K562 (cell line): ENCODE measurements around the gene COL10A1. TPM values are rescaled to one million over a fixed set of nuclear protein-coding genes. Genes with fewer than 3 reads are reported as not detected.
A peak's percentile ranks its signal among the peaks of the same experiment; 100 is the strongest.

Source experiments
- ARID1B ChIP-seq: fragments of 450-650 bp; IDR thresholded peaks from 2 replicates; pipeline ENCODE4 v1.6.1; 2016; ENCODE audit warnings: antibody characterized with exemption, mild to moderate bottlenecking, inconsistent platforms
- CBX2 ChIP-seq: fragments of 200-600 bp; sonication (generic); IDR thresholded peaks from one replicate; pipeline ENCODE4 v1.6.1; 2012; ENCODE audit warnings: mild to moderate bottlenecking, low read length, inconsistent platforms; ENCODE audit not compliant: insufficient read depth, poor library complexity, severe bottlenecking
- E2F6 ChIP-seq, 2 experiments: IDR thresholded peaks; 2 replicates each; pipeline ENCODE4 v1.6.1; 2011; ENCODE audit warnings: borderline replicate concordance in 1 of 2, control low read depth in 1 of 2, low read depth in 1 of 2, low read length in 1 of 2, mild to moderate bottlenecking in 1 of 2, mixed read lengths in 1 of 2, moderate library complexity in 1 of 2; ENCODE audit not compliant: insufficient read depth in 1 of 2, insufficient read length in 1 of 2, poor library complexity in 1 of 2, severe bottlenecking in 1 of 2; ENCODE audit errors: extremely low read depth in 1 of 2
- ESRRB ChIP-seq: fragments of 250-450 bp; sonication (Bioruptor Pico); IDR thresholded peaks from 2 replicates; pipeline ENCODE4 v1.5.0; 2020; ENCODE audit warnings: mild to moderate bottlenecking, moderate library complexity, borderline replicate concordance
- MAFG ChIP-seq: fragments of 450-650 bp; conservative IDR thresholded peaks from 2 replicates; pipeline ENCODE4 v1.6.1; 2016; ENCODE audit warnings: missing genetic modification characterization, missing compliant biosample characterization
- MEF2A ChIP-seq: IDR thresholded peaks from 2 replicates; pipeline ENCODE4 v1.6.1; 2011; ENCODE audit warnings: low read depth, mild to moderate bottlenecking, low read length, moderate library complexity; ENCODE audit not compliant: control insufficient read depth
- MNT ChIP-seq, 2 experiments: fragments of 450-650 bp; conservative IDR thresholded peaks; 2 replicates each; pipeline ENCODE4 v1.6.1; 2017; ENCODE audit warnings: mild to moderate bottlenecking in 2 of 2, moderate library complexity in 2 of 2
- NR2C2 ChIP-seq, 2 experiments: fragments of 200-800 bp in 1 of 2; sonication (Bioruptor generic) in 1 of 2; sonication (generic) in 1 of 2; formaldehyde crosslinking in 1 of 2; IDR thresholded peaks; 2 replicates each; pipeline versions ENCODE4 v1.6.1 to v1.8.0; 2016 to 2022; ENCODE audit warnings: mild to moderate bottlenecking in 1 of 2, missing compliant biosample characterization in 1 of 2, missing genetic modification characterization in 1 of 2, missing genetic modification reagents in 1 of 2
- RAD21 ChIP-seq, 2 experiments: fragments of 250-450 bp in 1 of 2; fragments of 450-650 bp in 1 of 2; sonication (Bioruptor Pico) in 1 of 2; formaldehyde crosslinking in 1 of 2; IDR thresholded peaks in 1 of 2; conservative IDR thresholded peaks in 1 of 2; 2 replicates each; pipeline versions ENCODE4 v1.4.0 to v1.8.0; 2020 to 2022; ENCODE audit warnings: mild to moderate bottlenecking in 2 of 2, moderate library complexity in 1 of 2
- RAD51 ChIP-seq: fragments of 450-650 bp; IDR thresholded peaks from 2 replicates; pipeline ENCODE4 v1.7.1; 2016; ENCODE audit warnings: low read depth, mild to moderate bottlenecking, borderline replicate concordance
- RBFOX2 ChIP-seq: fragments of 200-400 bp; formaldehyde crosslinking; IDR thresholded peaks from 2 replicates; pipeline ENCODE4 v1.6.1; 2017; ENCODE audit warnings: low read depth, mild to moderate bottlenecking, low read length, moderate library complexity
- SMAD1 ChIP-seq: fragments of 150-350 bp; IDR thresholded peaks from 2 replicates; pipeline ENCODE4 v1.6.1; 2014; ENCODE audit warnings: low read length, low read depth; ENCODE audit not compliant: partially characterized antibody
- SRSF1 ChIP-seq: fragments of 200-400 bp; formaldehyde crosslinking; IDR thresholded peaks from 2 replicates; pipeline ENCODE4 v1.6.1; 2017; ENCODE audit warnings: mild to moderate bottlenecking, low read depth, low read length, moderate library complexity
- TAF7 ChIP-seq: fragments of 450-650 bp; IDR thresholded peaks from 2 replicates; pipeline ENCODE4 v1.6.1; 2016; ENCODE audit warnings: missing genetic modification characterization, missing compliant biosample characterization
- XRCC3 ChIP-seq: fragments of 450-650 bp; IDR thresholded peaks from 2 replicates; pipeline ENCODE4 v1.6.1; 2017; ENCODE audit warnings: mild to moderate bottlenecking, moderate library complexity
- ZNF589 ChIP-seq: fragments of 200-800 bp; sonication (Bioruptor generic); IDR thresholded peaks from 2 replicates; pipeline ENCODE4 v1.6.1; 2016; ENCODE audit warnings: low read depth, missing genetic modification characterization, missing compliant biosample characterization
- ZNF766 ChIP-seq: fragments of 200-800 bp; sonication (Bioruptor generic); conservative IDR thresholded peaks from 2 replicates; pipeline ENCODE4 v1.6.1; 2016; ENCODE audit warnings: missing genetic modification characterization, missing compliant biosample characterization
- polyA plus RNA-seq, 8 experiments: library from polyadenylated mRNA; depleted of rRNA in 4 of 8; stranded (reverse) in 5 of 8; unstranded in 3 of 8; fragments of >200 nt; fragmentation: Nextera tagmentation in 2 of 8; fragmentation: Illumina TruSeq in 1 of 8; extraction: Ambion mirVana in 2 of 8; extraction: Trizol in 1 of 8; gene quantifications; 2 replicates each; pipeline versions ENCODE4 v1.2.1 to v1.2.3, GENCODE V29; 2011 to 2014; ENCODE audit warnings: inconsistent platforms in 1 of 8, missing spikeins in 1 of 8
- total RNA-seq, 7 experiments: library from RNA; depleted of rRNA in 6 of 7; stranded (reverse); fragments of >200 nt in 6 of 7; fragmentation: Illumina TruSeq in 2 of 7; extraction: Trizol in 2 of 7; gene quantifications; 2 replicates each; pipeline versions ENCODE4 v1.2.1 to v1.2.3, GENCODE V29; 2011 to 2021; ENCODE audit warnings: low replicate concordance in 1 of 7
- TF ChIP-seq, protein P1 (sequence below): sonication (generic); formaldehyde crosslinking; IDR thresholded peaks from 2 replicates; pipeline ENCODE4 v1.8.0; 2022; ENCODE audit warnings: mild to moderate bottlenecking, missing genetic modification reagents

Gene COL10A1
- total and polyA plus RNA-seq, 9 of the 15 experiments (the other 6 are each of a cell fraction or from before 2014, with no cell fraction given), result 0.06 to 0.08 TPM; not detected in 7

- no peak for TF ChIP-seq NR2C2 (CRISPR knock-in tag; IDR thresholded peaks at IDR 0.05)
- no peak for TF ChIP-seq NR2C2 (tag; IDR thresholded peaks at IDR 0.05)
- peak; percentile 33 to 37; a peak in 1 of 4 replicates for TF ChIP-seq MNT (conservative IDR thresholded peaks at IDR 0.05)
- no peak for TF ChIP-seq XRCC3
- TF ChIP-seq ARID1B, result peak; percentile 91
- TF ChIP-seq MAFG (tag), result peak; percentile 92
- TF ChIP-seq MEF2A, result no peak
- TF ChIP-seq E2F6 (IDR thresholded peaks at IDR 0.05; ENCODE audit: borderline replicate concordance in 1 of 2, extremely low read depth in 1 of 2, insufficient read depth in 1 of 2, insufficient read length in 1 of 2, low read depth in 1 of 2, low read length in 1 of 2, poor library complexity in 1 of 2, severe bottlenecking in 1 of 2), result peak in 1 of 2 experiments; percentile 33
- no peak for TF ChIP-seq SRSF1
- no peak for TF ChIP-seq ZNF589 (CRISPR knock-in tag)
- no peak for TF ChIP-seq RAD21 (CRISPR knock-in tag; conservative IDR thresholded peaks at IDR 0.05 in 1 of 2, IDR thresholded peaks at IDR 0.05 in 1 of 2)
- no peak for TF ChIP-seq ESRRB (CRISPR knock-in tag)
- TF ChIP-seq, protein P1, sequence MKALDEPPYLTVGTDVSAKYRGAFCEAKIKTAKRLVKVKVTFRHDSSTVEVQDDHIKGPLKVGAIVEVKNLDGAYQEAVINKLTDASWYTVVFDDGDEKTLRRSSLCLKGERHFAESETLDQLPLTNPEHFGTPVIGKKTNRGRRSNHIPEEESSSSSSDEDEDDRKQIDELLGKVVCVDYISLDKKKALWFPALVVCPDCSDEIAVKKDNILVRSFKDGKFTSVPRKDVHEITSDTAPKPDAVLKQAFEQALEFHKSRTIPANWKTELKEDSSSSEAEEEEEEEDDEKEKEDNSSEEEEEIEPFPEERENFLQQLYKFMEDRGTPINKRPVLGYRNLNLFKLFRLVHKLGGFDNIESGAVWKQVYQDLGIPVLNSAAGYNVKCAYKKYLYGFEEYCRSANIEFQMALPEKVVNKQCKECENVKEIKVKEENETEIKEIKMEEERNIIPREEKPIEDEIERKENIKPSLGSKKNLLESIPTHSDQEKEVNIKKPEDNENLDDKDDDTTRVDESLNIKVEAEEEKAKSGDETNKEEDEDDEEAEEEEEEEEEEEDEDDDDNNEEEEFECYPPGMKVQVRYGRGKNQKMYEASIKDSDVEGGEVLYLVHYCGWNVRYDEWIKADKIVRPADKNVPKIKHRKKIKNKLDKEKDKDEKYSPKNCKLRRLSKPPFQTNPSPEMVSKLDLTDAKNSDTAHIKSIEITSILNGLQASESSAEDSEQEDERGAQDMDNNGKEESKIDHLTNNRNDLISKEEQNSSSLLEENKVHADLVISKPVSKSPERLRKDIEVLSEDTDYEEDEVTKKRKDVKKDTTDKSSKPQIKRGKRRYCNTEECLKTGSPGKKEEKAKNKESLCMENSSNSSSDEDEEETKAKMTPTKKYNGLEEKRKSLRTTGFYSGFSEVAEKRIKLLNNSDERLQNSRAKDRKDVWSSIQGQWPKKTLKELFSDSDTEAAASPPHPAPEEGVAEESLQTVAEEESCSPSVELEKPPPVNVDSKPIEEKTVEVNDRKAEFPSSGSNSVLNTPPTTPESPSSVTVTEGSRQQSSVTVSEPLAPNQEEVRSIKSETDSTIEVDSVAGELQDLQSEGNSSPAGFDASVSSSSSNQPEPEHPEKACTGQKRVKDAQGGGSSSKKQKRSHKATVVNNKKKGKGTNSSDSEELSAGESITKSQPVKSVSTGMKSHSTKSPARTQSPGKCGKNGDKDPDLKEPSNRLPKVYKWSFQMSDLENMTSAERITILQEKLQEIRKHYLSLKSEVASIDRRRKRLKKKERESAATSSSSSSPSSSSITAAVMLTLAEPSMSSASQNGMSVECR (CRISPR knock-in tag), result no peak
- no peak; the same call in 1 of the 2 replicates for TF ChIP-seq ZNF766
- TF ChIP-seq RBFOX2, result no peak
- no peak for TF ChIP-seq RAD51
- TF ChIP-seq TAF7 (tag), result no peak
- no peak for TF ChIP-seq CBX2
- TF ChIP-seq SMAD1, result no peak
Observed at GRCh38 chr6:116156405-116157326, 30.7 kb upstream of the COL10A1 start (continued).
